LNCAP (cell line): ENCODE data around the gene ABHD12.

Source experiments
- TF ChIP-seq, protein P1 (sequence below): fragments of 450-650 bp; IDR thresholded peaks from 2 replicates; pipeline ENCODE4 v1.5.1; 2017; ENCODE audit warnings: mild to moderate bottlenecking

Gene ABHD12

DNA sequence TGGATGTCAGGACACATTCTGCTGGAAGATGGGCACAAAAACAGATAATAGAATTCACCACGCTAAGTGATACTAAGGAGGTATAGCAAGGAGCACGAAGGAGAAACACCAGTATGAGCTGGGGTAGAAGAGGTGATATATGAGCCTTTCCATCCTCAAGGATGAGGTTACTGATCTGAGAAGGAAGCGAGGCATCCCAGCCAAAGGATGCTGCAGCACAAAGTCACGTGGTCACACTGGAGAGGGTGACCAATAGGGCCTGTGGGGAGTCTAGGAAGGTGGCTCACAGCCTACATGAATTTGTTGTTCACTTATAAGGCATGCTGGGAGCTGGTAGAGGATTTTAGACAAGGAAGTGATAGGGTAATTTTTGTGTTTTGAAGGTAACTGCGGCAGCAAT, 18.3 kb upstream of the ABHD12 start:
- TF ChIP-seq, protein P1, sequence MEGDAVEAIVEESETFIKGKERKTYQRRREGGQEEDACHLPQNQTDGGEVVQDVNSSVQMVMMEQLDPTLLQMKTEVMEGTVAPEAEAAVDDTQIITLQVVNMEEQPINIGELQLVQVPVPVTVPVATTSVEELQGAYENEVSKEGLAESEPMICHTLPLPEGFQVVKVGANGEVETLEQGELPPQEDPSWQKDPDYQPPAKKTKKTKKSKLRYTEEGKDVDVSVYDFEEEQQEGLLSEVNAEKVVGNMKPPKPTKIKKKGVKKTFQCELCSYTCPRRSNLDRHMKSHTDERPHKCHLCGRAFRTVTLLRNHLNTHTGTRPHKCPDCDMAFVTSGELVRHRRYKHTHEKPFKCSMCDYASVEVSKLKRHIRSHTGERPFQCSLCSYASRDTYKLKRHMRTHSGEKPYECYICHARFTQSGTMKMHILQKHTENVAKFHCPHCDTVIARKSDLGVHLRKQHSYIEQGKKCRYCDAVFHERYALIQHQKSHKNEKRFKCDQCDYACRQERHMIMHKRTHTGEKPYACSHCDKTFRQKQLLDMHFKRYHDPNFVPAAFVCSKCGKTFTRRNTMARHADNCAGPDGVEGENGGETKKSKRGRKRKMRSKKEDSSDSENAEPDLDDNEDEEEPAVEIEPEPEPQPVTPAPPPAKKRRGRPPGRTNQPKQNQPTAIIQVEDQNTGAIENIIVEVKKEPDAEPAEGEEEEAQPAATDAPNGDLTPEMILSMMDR = no peak

DNA sequence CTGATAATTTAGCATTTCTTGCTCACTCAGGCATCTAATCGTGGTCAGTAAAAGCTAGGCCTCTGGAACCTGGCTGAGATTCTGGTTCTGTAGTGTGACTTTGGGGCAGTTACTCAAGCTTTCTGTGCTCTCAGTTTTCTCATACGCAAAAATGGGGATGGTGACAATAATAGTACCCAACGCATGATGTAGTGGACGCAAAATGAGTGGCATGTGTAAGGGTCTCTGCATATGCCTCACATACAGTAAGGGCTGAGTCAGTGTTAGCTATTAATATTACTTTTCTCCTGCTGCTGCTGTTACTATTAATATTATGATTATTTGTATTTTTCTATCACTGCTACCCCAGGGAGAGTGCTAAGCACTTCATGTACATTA, 17.5 kb upstream of the ABHD12 start:
- TF ChIP-seq, protein P1 = no peak

DNA sequence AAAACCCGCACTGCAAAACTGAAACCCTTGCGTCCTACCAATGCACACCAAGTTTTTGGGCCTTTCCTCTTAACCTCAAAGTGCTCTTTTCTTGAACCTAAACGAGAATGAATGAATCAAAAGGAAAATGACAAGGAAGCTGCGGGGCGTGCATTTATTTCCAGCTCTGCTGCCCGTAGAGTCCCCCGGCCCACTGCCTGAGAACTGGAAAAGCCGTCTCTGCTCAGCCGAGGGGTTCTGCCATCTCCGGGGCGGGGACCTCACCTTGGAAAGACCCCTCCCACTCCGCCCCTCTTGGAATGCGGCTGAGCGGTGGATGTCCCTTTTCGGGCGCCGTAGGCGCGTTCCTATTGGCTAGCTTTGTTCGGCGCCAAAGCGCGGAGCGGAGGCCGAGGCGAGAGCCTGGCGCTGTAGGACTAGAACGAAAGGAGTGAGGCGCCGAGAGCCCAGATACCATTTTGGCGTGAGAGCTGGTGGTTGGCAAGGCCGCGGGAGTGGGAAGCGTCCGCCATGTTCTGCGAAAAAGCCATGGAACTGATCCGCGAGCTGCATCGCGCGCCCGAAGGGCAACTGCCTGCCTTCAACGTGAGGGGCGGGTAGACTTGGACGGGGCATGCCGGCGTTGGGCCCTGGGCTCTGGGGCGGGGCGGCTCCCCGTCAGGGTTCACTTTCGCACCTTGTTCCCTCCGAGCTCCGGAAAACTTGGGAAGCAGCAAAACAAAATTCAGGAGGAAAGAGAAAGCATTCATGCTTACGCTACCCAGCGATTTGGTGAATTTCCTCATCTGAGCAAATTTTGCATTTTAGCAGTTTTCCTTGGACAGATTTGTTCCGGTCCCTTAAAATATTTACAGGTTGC, 16.9 kb upstream of the ABHD12 start, which contains the start of gene GINS1:
GINS1 (plus strand) TSS at position 363 of the 859 bp plus-strand sequence; CDS start at position 511, 148 bp downstream.
- TF ChIP-seq, protein P1 = no peak

DNA sequence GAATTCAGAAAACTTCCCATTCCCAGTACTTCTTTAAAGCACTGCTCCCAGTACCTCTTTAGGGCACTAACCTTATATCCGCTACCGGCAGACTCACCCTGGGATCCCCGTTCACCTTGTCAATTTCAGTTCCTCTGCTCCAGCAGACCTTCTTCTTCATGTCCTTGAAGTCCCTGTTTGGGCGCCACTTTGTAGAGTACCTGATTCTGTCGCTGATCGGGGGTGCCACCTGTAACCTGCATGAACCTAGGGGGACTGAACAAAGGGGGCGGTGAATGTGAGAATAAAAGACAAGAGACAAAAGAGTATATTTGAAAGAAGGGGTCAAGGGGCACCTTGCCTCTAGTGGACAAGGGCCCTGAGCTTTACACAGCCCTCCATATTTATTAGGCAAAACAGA, 11.9 kb upstream of the ABHD12 start:
- TF ChIP-seq, protein P1 = no peak

DNA sequence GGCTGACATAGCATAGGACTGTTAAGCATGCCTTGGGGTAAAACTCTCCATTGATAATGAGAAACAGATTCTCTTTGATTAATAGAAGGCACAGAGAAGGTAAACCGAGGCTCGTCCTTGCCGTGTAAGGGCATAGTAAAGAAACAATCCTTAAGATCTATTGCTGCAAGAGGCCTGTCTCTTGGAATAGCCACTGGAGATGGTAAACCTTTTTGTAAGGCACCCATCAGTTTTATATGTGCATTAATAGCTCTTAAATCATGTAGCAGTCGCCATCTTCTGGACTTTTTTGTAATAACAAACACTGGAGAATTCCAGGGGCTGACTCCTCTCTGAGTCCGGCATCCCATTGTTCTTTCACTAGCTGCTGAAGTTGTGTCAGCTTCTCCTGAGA, 8.4 kb upstream of the ABHD12 start:
- TF ChIP-seq, protein P1 = peak; percentile 65

DNA sequence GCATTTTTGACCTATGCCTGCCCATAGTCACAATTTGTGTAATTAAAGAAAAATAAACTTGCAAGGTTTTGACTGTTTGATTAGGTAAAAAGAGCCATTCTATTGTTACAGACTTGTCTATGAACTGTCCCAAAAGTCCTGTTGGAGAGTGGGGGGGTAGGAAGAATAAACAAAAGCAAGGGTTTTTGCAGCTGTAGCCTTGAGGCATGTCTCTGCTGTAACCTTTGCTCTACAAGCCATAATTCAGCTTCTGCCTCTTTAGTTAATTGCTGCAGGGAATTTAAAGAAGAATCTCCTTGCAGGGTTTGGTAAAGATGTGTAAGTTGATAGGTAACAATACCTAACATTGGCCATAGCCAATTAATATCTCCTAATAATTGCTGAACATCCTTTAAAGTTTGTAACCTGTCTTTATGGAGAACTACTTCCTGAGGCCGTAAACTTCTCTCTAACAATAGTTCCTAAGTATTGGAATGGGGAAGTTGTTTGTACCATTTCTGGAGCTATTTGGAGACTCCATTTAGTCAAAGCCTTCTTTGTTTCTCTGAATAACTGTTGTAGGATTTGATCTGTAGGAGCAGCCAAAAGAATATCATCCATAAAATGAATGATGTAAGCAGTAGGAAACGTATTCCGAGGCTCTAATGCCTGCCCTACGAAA, 7.9 kb upstream of the ABHD12 start:
- TF ChIP-seq, protein P1 = no peak

DNA sequence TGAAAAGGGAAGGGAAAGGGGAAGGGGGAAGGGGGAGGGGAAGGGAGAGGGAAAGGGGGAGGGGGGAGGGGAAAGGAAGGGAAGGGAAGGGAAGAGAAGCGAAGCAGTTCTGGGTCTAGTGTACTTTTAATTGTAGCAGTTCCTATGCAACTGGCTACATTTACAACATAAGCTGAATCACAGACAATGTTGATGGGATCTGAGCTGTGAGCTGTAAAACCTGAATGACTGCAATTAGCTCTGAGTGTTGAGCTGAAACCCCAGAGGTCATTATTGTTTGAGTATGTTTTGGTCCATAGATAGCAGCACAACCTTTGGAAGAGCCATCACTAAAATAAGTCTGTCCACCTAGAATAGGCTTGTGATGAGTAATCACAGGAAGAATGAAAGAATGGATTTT, 7.2 kb upstream of the ABHD12 start:
- TF ChIP-seq, protein P1 = no peak
